GM18511 (cell line): ENCODE data around the gene UBE2E1.
"Not testable (repeated sequence)": the region's sequence is repeated elsewhere in the genome, so short reads cannot be mapped to it uniquely, and the experiment has no call there.

ENCODE experiments used
- ATAC-seq: cut with Tn5 transposase; IDR thresholded peaks from one replicate; pipeline ENCODE4 v1.9.1; 2021; ENCODE audit warnings: mild to moderate bottlenecking, moderate library complexity; ENCODE audit not compliant: unreplicated experiment

UBE2E1 gene

GRCh38 chr3:23913873-23914743 is 108.4 kb downstream of the UBE2E1 start:
- ATAC-seq, result no peak

- no peak for ATAC-seq
Observed at GRCh38 chr3:23915537-23916108, 109.9 kb downstream of the UBE2E1 start.

- ATAC-seq, result peak; percentile 52
Observed at GRCh38 chr3:23916152-23916885, 110.6 kb downstream of the UBE2E1 start.

- peak; percentile 91 for ATAC-seq
Observed at GRCh38 chr3:23916886-23917678, 111.3 kb downstream of the UBE2E1 start, which contains the start of the genes NKIRAS1 and RPL15. TSS of gene NKIRAS1 (minus strand) at chr3:23916990. CDS start at chr3:23910904, 6,086 bp downstream. TSS of gene RPL15 (plus strand) at chr3:23917132. CDS start at chr3:23917860, 728 bp downstream.

GRCh38 chr3:23917679-23918303 is 112.0 kb downstream of the UBE2E1 start:
- ATAC-seq, result not testable (repeated sequence)

- ATAC-seq, result not testable (repeated sequence)
Observed at GRCh38 chr3:23918331-23918730, 112.6 kb downstream of the UBE2E1 start.

- ATAC-seq, result no peak
Observed at GRCh38 chr3:23919628-23920027, 113.9 kb downstream of the UBE2E1 start.

GRCh38 chr3:23920151-23920655 is 114.4 kb downstream of the UBE2E1 start:
- no peak for ATAC-seq

- no peak for ATAC-seq
Observed at GRCh38 chr3:23921052-23921511, 115.3 kb downstream of the UBE2E1 start.

- ATAC-seq, result no peak
Observed at GRCh38 chr3:23923786-23924185, 118.0 kb downstream of the UBE2E1 start.

- ATAC-seq, result no peak
Observed at GRCh38 chr3:23926246-23926645, 120.5 kb downstream of the UBE2E1 start.

GRCh38 chr3:23926736-23927135 is 121.0 kb downstream of the UBE2E1 start:
- no peak for ATAC-seq

- no peak for ATAC-seq
Observed at GRCh38 chr3:23928524-23928923, 122.8 kb downstream of the UBE2E1 start.

- ATAC-seq, result no peak
Observed at GRCh38 chr3:23931597-23931996, 125.8 kb downstream of the UBE2E1 start.

- ATAC-seq, result no peak
Observed at GRCh38 chr3:23932571-23932970, 126.8 kb downstream of the UBE2E1 start.

- no peak for ATAC-seq
Observed at GRCh38 chr3:23934253-23934652, 128.5 kb downstream of the UBE2E1 start.

GRCh38 chr3:23937296-23937695 is 131.5 kb downstream of the UBE2E1 start:
- no peak for ATAC-seq

- ATAC-seq, result no peak
Observed at GRCh38 chr3:23938688-23939087, 132.9 kb downstream of the UBE2E1 start.

GRCh38 chr3:23940775-23941174 is 135.0 kb downstream of the UBE2E1 start:
- ATAC-seq, result no peak
